AG09319 (cell line): ENCODE measurements around the gene FOXB2.
A peak's percentile ranks its signal among the peaks of the same experiment; 100 is the strongest.
"Not testable (repeated sequence)": the region's sequence is repeated elsewhere in the genome, so short reads cannot be mapped to it uniquely, and the experiment has no call there.

Experiments used
- DNase-seq: peaks from one replicate; pipeline ENCODE4 v3.0.0-alpha.2; 2010; ENCODE audit warnings: low read depth; ENCODE audit errors: extremely low read depth
- TF ChIP-seq, protein P1 (sequence below): IDR thresholded peaks from 2 replicates; pipeline ENCODE4 v1.5.1; 2011; ENCODE audit warnings: low read depth, mild to moderate bottlenecking, inconsistent platforms, low read length, moderate library complexity

FOXB2 gene

DNA sequence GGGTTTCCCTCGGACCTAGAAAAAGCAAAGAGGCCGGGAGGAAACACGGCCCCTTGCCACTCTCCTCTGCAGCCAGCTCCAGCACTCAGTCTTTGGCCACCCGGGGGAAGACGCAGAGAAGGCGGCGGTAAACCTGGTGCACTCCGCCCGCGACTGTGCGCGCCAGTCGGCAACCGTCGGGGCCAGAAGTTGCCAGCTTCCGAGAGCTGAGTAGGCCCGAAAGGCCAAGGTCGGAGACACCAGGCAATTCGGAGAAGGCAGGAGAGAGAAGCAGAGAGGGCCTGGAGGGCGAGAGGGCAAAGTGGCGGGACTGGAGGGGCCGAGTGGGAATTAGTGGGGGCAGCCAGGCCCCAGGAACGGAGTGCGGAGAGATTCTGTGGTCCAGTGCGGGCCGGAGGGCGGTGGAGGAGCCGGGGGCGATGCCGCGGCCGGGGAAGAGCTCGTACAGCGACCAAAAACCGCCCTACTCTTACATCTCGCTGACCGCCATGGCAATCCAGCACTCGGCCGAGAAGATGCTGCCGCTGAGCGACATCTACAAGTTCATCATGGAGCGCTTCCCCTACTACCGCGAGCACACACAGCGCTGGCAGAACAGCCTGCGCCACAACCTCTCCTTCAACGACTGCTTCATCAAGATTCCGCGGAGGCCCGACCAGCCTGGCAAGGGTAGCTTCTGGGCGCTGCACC, at the start of gene FOXB2:
Gene FOXB2 (plus strand): TSS at position 420 of the 690 bp plus-strand sequence. CDS start 0 bp downstream, at position 420.
- TF ChIP-seq, protein P1, sequence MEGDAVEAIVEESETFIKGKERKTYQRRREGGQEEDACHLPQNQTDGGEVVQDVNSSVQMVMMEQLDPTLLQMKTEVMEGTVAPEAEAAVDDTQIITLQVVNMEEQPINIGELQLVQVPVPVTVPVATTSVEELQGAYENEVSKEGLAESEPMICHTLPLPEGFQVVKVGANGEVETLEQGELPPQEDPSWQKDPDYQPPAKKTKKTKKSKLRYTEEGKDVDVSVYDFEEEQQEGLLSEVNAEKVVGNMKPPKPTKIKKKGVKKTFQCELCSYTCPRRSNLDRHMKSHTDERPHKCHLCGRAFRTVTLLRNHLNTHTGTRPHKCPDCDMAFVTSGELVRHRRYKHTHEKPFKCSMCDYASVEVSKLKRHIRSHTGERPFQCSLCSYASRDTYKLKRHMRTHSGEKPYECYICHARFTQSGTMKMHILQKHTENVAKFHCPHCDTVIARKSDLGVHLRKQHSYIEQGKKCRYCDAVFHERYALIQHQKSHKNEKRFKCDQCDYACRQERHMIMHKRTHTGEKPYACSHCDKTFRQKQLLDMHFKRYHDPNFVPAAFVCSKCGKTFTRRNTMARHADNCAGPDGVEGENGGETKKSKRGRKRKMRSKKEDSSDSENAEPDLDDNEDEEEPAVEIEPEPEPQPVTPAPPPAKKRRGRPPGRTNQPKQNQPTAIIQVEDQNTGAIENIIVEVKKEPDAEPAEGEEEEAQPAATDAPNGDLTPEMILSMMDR, result no peak

DNA sequence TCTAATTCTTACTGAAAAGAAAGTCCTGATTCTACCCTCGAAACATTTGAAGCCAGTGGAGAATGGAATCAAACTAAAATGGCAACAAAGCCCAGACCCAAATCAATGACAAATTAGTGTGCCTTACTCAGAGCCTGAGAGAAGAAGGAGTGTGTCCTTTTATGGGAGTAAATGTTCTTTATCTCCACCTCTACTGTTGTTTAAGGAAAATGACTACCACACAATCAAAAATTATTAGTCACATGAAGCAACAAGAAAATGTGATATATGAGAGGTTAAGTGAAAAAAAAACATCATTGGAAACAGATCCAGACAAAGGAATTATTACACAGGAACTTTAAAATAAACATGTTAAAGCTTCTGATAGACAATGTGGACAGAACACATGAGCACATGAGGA, 49.7 kb upstream of the FOXB2 start:
- TF ChIP-seq, protein P1, result no peak
- no peak for DNase-seq

More for the DNA sequence above, at the start of gene FOXB2:
- DNase-seq, result no peak

DNA sequence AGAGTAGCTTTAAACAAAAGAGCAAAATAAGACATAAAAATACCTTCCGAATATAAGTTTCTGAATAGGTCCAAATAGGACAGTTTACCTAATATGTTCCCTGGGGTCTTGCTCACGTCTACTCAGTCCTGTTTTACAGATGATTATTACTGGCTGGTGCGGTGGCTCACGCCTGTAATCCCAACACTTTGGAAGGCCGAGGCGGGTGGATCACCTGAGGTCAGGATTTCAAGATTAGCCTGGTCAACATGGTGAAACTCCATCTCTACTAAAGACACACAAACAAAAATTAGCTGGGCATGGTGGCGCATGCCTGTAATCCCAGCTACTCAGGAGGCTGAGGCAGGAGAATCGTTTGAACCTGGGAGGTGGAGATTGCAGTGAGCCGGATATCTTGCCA, 40.6 kb upstream of the FOXB2 start:
- DNase-seq, result not testable (repeated sequence)

GRCh38 chr9:76980566-76980965, 38.9 kb upstream of the FOXB2 start:
- no peak for DNase-seq
- TF ChIP-seq, protein P1, result no peak

GRCh38 chr9:76984486-76984885, 35.0 kb upstream of the FOXB2 start:
- TF ChIP-seq, protein P1, result no peak
- no peak for DNase-seq

- DNase-seq, result no peak
- TF ChIP-seq, protein P1, result no peak
Measured at GRCh38 chr9:76985581-76985980, 33.9 kb upstream of the FOXB2 start.

DNA sequence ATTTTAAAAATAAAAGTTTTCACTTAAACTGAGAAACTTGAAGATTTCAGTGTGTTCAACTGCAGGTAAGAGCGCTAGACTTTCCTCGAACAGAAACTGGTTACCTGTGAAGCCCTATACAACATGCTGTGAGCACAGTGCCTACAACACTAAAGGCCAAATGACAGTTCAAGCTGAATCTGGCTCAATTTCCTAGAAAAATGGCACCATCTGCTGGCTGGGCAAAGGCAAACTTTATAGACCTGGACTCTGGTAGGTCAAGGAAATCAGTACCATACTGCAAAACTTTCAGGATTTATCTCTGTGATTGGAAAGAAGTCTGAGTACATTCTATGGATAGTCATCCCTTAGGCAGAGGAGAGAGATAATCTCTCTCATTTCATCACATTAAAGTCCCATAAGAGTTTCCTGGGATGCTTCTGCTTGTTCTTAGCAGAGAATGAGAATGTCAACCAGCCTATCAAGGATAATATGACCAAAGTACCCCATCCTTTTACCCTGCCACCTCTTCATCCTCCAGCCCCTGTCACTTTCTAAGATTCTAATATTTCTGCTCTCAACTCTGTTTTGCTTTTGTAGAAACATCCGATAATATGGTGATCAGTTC, 31.8 kb upstream of the FOXB2 start:
- DNase-seq, result no peak
- TF ChIP-seq, protein P1, result peak; percentile 54
